GM08714 (cell line): Measurements from ENCODE around the gene SMDT1.

Source experiments
- H3K4me3 ChIP-seq: fragments of 200-500 bp; sonication (Bioruptor generic); 2 replicates; pipeline ENCODE4 v1.5.1; 2014; ENCODE audit warnings: mild to moderate bottlenecking, low read length, inconsistent platforms
- ZNF274 ChIP-seq: IDR thresholded peaks from 2 replicates; pipeline ENCODE4 v1.6.1; 2012; ENCODE audit warnings: mild to moderate bottlenecking, low read depth, low read length

SMDT1 gene

GRCh38 chr22:42079319-42080251 is at the start of gene SMDT1:
SMDT1 (plus strand) TSS chr22:42079700; CDS start chr22:42079769, 69 bp downstream.
- peak within 1 kb of the TSS; percentile 95 for H3K4me3 ChIP-seq
- no peak for TF ChIP-seq ZNF274

DNA sequence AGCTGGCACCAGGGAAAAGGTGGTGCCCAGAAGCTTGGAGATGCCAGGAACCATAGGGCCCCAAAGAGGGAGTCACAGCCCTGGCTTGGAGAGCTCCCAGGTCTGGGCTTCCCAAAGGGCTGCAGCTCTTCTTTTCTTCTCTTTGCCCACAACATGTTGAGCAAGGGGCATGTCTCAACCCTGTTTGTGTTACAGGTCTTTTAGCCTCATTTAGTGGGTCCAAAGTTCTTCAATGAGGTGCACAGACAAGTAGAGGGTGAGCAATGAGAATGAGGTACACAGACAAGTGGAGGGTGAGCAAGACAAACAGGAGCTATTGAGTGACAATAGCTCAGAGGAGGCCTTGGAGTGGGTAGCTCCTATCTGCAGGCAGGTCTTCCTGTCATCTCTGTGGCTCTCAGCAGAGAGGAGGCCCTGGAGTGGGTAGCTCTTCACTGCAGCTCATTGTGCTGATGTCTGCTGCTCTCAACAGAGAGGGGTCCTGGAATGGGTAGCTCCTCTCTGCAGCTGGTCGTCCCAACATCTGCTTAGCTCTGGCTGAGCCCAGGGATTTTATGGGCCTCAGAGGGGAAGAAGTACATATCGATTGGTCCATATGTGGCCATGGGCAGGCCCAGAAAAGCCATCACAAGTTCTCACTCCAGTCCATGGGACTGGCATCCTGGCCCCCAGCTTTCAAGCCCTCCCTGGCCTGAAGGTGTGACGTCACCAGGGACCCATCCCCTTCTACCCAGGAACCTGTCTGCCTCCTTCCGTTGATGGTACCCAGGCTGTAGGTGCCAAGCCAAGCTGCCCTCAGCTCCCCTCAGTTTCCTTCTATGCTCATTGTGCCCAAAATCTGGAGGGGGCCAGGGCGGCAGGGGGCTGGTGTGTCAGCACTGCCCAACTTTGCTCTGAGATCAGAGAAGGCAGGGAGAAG is 46.0 kb upstream of the SMDT1 start:
- no peak for TF ChIP-seq ZNF274
- no peak overlapping the region for H3K4me3 ChIP-seq

- no peak overlapping the region for H3K4me3 ChIP-seq
- TF ChIP-seq ZNF274, result no peak
Observed at GRCh38 chr22:42035256-42035655, 44.2 kb upstream of the SMDT1 start.

GRCh38 chr22:42039271-42039670 is 40.2 kb upstream of the SMDT1 start:
- TF ChIP-seq ZNF274, result no peak
- H3K4me3 ChIP-seq, result no peak overlapping the region

GRCh38 chr22:42041784-42042183 is 37.7 kb upstream of the SMDT1 start:
- TF ChIP-seq ZNF274, result no peak
- no peak overlapping the region for H3K4me3 ChIP-seq

- no peak for TF ChIP-seq ZNF274
Observed at GRCh38 chr22:42050641-42051180, 28.8 kb upstream of the SMDT1 start.

DNA sequence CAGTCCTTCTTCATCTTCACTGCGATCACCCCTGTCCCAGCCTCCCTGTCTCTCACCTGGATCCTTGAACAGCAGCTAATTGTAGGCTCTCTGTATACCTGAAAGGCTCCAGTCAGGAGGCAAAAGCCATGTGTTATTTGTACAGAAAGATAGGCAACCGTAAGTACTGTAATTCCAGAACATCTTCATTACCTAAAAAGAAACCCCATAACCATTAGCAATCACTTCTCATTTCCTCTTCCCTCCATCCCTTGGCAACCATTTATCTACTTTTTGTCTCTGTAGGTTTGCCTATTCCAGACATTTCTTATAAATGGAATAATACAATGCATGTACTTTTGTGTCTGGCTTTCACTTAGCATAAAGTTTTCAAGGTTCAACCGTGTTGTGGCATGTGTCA is 26.7 kb upstream of the SMDT1 start:
- H3K4me3 ChIP-seq, result no peak overlapping the region
- no peak for TF ChIP-seq ZNF274

More at GRCh38 chr22:42050641-42051180, 28.8 kb upstream of the SMDT1 start:
- no peak overlapping the region for H3K4me3 ChIP-seq

GRCh38 chr22:42056757-42057511 is 22.6 kb upstream of the SMDT1 start:
- no peak overlapping the region for H3K4me3 ChIP-seq
- no peak for TF ChIP-seq ZNF274

GRCh38 chr22:42060489-42060888 is 19.0 kb upstream of the SMDT1 start:
- no peak for TF ChIP-seq ZNF274
- H3K4me3 ChIP-seq, result no peak overlapping the region

DNA sequence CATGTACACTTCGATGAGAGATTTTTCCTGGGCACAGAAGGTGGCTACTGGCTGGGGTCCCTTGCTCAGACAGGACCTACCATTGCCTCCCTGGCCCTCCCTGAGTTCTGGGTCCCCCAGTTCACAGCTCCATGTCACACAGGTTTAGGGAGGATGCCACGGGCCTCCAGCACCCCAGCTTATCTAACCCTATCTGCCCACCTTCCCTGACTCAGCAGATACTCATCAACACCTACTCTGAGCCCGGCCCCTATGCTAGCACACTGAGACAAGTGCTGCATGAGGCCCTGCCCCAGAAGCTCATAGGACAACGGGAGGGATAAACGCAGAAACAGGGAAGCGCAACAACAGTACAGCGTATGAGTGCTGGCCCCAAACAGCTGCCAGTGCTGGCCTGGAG is 18.5 kb upstream of the SMDT1 start:
- no peak for TF ChIP-seq ZNF274
- no peak overlapping the region for H3K4me3 ChIP-seq

- TF ChIP-seq ZNF274, result no peak
- no peak overlapping the region for H3K4me3 ChIP-seq
Observed at GRCh38 chr22:42062506-42063170, 16.9 kb upstream of the SMDT1 start.

- no peak overlapping the region for H3K4me3 ChIP-seq
- no peak for TF ChIP-seq ZNF274
Observed at GRCh38 chr22:42064629-42065028, 14.9 kb upstream of the SMDT1 start.

- TF ChIP-seq ZNF274, result no peak
- no peak overlapping the region for H3K4me3 ChIP-seq
Observed at GRCh38 chr22:42065438-42066125, 13.9 kb upstream of the SMDT1 start.
